ENCODE measurements around the gene CLSTN2. TPM values are rescaled to one million over a fixed set of nuclear protein-coding genes. Genes with fewer than 3 reads are reported as not detected.

The CLSTN2 gene
- total and polyA plus RNA-seq, 4 donors: 0.09 to 2.2 (median 0.55) TPM

DNA sequence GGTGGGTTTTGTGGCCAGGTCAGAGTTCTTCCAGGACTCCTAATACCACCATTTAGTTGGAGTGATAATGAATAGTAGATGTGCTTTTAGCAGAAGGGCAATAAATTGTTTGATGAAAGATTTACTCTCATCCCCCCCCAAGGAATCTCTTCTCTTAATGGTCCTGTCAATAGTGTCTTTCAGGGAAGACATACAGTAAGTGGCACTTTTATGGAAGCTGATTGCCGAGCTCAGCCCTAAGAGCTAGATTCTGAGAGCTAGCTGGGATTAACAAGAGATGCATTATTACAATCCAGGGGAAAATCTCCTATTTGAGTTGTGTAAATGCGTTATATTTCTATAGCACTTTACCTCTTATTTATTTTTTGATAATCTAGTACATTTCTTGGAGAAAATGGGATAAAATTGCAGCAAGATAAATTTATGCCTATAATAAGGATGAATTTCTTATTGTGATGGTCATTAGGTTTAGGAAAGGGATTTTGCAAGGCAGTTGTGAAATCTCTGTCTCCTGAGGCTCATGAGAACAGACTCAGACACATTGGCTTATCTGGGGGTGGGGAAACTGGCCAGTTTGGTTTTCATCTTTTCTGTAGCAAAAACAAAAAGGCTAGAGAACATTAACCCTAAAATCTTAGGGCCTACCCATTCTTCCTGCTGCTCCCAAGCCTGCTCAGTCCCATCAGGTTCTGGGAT lies 41.6 kb upstream of the CLSTN2 start:
- no peak for TF ChIP-seq JUND (IDR thresholded peaks at IDR 0.05)
- TF ChIP-seq RAD21 (IDR thresholded peaks at IDR 0.05): no peak
- TF ChIP-seq YY1 (IDR thresholded peaks at IDR 0.05): no peak
- TF ChIP-seq TAF1 (conservative IDR thresholded peaks at IDR 0.05): no peak
- TF ChIP-seq, protein P1, sequence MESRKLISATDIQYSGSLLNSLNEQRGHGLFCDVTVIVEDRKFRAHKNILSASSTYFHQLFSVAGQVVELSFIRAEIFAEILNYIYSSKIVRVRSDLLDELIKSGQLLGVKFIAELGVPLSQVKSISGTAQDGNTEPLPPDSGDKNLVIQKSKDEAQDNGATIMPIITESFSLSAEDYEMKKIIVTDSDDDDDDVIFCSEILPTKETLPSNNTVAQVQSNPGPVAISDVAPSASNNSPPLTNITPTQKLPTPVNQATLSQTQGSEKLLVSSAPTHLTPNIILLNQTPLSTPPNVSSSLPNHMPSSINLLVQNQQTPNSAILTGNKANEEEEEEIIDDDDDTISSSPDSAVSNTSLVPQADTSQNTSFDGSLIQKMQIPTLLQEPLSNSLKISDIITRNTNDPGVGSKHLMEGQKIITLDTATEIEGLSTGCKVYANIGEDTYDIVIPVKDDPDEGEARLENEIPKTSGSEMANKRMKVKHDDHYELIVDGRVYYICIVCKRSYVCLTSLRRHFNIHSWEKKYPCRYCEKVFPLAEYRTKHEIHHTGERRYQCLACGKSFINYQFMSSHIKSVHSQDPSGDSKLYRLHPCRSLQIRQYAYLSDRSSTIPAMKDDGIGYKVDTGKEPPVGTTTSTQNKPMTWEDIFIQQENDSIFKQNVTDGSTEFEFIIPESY (IDR thresholded peaks at IDR 0.05): no peak
- no peak for TF ChIP-seq FOXA1 (IDR thresholded peaks at IDR 0.05)
- TF ChIP-seq EGR1 (IDR thresholded peaks at IDR 0.05; ENCODE audit: low read depth in 2 of 2): no peak
- no peak for TF ChIP-seq HNF4A (conservative IDR thresholded peaks at IDR 0.05)
- TF ChIP-seq NR2F2 (IDR thresholded peaks at IDR 0.05): no peak
- TF ChIP-seq, protein P2, sequence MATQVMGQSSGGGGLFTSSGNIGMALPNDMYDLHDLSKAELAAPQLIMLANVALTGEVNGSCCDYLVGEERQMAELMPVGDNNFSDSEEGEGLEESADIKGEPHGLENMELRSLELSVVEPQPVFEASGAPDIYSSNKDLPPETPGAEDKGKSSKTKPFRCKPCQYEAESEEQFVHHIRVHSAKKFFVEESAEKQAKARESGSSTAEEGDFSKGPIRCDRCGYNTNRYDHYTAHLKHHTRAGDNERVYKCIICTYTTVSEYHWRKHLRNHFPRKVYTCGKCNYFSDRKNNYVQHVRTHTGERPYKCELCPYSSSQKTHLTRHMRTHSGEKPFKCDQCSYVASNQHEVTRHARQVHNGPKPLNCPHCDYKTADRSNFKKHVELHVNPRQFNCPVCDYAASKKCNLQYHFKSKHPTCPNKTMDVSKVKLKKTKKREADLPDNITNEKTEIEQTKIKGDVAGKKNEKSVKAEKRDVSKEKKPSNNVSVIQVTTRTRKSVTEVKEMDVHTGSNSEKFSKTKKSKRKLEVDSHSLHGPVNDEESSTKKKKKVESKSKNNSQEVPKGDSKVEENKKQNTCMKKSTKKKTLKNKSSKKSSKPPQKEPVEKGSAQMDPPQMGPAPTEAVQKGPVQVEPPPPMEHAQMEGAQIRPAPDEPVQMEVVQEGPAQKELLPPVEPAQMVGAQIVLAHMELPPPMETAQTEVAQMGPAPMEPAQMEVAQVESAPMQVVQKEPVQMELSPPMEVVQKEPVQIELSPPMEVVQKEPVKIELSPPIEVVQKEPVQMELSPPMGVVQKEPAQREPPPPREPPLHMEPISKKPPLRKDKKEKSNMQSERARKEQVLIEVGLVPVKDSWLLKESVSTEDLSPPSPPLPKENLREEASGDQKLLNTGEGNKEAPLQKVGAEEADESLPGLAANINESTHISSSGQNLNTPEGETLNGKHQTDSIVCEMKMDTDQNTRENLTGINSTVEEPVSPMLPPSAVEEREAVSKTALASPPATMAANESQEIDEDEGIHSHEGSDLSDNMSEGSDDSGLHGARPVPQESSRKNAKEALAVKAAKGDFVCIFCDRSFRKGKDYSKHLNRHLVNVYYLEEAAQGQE (IDR thresholded peaks at IDR 0.05): no peak
- no peak for TF ChIP-seq FOXA2 (IDR thresholded peaks at IDR 0.05)
- TF ChIP-seq, protein P3, sequence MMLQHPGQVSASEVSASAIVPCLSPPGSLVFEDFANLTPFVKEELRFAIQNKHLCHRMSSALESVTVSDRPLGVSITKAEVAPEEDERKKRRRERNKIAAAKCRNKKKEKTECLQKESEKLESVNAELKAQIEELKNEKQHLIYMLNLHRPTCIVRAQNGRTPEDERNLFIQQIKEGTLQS (IDR thresholded peaks at IDR 0.05): no peak
- no peak for TF ChIP-seq SP1 (IDR thresholded peaks at IDR 0.05)
- TF ChIP-seq, protein P4, sequence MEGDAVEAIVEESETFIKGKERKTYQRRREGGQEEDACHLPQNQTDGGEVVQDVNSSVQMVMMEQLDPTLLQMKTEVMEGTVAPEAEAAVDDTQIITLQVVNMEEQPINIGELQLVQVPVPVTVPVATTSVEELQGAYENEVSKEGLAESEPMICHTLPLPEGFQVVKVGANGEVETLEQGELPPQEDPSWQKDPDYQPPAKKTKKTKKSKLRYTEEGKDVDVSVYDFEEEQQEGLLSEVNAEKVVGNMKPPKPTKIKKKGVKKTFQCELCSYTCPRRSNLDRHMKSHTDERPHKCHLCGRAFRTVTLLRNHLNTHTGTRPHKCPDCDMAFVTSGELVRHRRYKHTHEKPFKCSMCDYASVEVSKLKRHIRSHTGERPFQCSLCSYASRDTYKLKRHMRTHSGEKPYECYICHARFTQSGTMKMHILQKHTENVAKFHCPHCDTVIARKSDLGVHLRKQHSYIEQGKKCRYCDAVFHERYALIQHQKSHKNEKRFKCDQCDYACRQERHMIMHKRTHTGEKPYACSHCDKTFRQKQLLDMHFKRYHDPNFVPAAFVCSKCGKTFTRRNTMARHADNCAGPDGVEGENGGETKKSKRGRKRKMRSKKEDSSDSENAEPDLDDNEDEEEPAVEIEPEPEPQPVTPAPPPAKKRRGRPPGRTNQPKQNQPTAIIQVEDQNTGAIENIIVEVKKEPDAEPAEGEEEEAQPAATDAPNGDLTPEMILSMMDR (IDR thresholded peaks at IDR 0.05; ENCODE audit: low read depth, low read length, missing input control): no peak
- TF ChIP-seq GABPA (IDR thresholded peaks at IDR 0.05 in 1 of 2, conservative IDR thresholded peaks at IDR 0.05 in 1 of 2): no peak
- TF ChIP-seq HNF4G (IDR thresholded peaks at IDR 0.05): no peak
- TF ChIP-seq, protein P5, sequence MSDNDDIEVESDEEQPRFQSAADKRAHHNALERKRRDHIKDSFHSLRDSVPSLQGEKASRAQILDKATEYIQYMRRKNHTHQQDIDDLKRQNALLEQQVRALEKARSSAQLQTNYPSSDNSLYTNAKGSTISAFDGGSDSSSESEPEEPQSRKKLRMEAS (IDR thresholded peaks at IDR 0.05): no peak
- TF ChIP-seq RXRA (IDR thresholded peaks at IDR 0.05): no peak
- no peaks in the 10 kb centered on the region for H3K27me3 ChIP-seq (ENCODE audit: control insufficient read depth in 4 of 4, insufficient read depth in 4 of 4, low read length in 3 of 4)
- no peak overlapping the region for H3K9ac ChIP-seq (ENCODE audit: low read depth in 1 of 2, low read length in 2 of 2)
- no peak for DNase-seq (ENCODE audit: low spot score)
- no peaks in the 10 kb centered on the region for H3K36me3 ChIP-seq (ENCODE audit: control insufficient read depth in 4 of 4, insufficient read depth in 3 of 4, low read depth in 1 of 4, low read length in 3 of 4)
- 87% methylated on average over 2 of the region's 2 CpGs for WGBS
- no peak overlapping the region for H3K4me3 ChIP-seq (ENCODE audit: low read depth in 1 of 3, low read length in 3 of 3)
- H3K4me1 ChIP-seq (ENCODE audit: control insufficient read depth in 4 of 4, insufficient read depth in 4 of 4, low read length in 3 of 4): no peaks in the 10 kb centered on the region
- no peak overlapping the region for H3K27ac ChIP-seq (ENCODE audit: low read depth in 1 of 2, low read length in 2 of 2)
- H3K9me3 ChIP-seq (ENCODE audit: control insufficient read depth in 4 of 4, low read length in 3 of 4): no peaks in the 10 kb centered on the region
